Urinary bladder (tissue), 4 donors: ENCODE measurements around the gene TNS3. TPM values are rescaled to one million over a fixed set of nuclear protein-coding genes. Genes with fewer than 3 reads are reported as not detected.

Experiments used
- DNase-seq: peaks from one replicate; pipeline ENCODE4 v3.0.0-alpha.2; 2015; ENCODE audit errors: extremely low spot score
- H3K27ac ChIP-seq: one replicate; pipeline ENCODE4 v1.5.1; 2013; ENCODE audit warnings: low read depth, mild to moderate bottlenecking, moderate library complexity
- H3K36me3 ChIP-seq: one replicate; pipeline ENCODE4 v1.6.1; 2013; ENCODE audit warnings: mild to moderate bottlenecking, moderate library complexity; ENCODE audit not compliant: insufficient read depth
- H3K4me1 ChIP-seq: one replicate; pipeline ENCODE4 v1.6.1; 2013; ENCODE audit warnings: mild to moderate bottlenecking, moderate library complexity; ENCODE audit not compliant: insufficient read depth
- H3K4me3 ChIP-seq: one replicate; pipeline ENCODE4 v1.5.1; 2013; ENCODE audit warnings: low read depth, low read length
- WGBS: extraction: QIAGEN DNeasy Blood & Tissue Kit; methylation state at CpG from one replicate; pipeline ENCODE4 v1.1.7; 2013; 5-methylcytosine and 5-hydroxymethylcytosine counted together
- polyA plus RNA-seq: library from polyadenylated mRNA; stranded (reverse); fragments of 200-250 nt; gene quantifications from one replicate; pipeline ENCODE4 v1.2.3, GENCODE V29; 2013
- total RNA-seq: library from RNA; depleted of rRNA; stranded (reverse); fragments of >200 nt; gene quantifications from one replicate; pipeline ENCODE4 v1.2.3, GENCODE V29; 2014
- donor health status: healthy with polysubstance abuse.
- donor health status: healthy.

TNS3 gene
- total and polyA plus RNA-seq, 2 donors = 15.5 to 71.3 TPM

GRCh38 chr7:47427051-47427643 lies 154.8 kb downstream of the TNS3 start:
- WGBS = 77% methylated on average over 6 of the region's 6 CpGs
- Histone ChIP-seq H3K36me3 (no peaks in the 10 kb centered on the region), H3K4me3 (no peak overlapping the region), H3K27ac (no peak overlapping the region), H3K4me1 (no peaks in the 10 kb centered on the region)
- DNase-seq = no peak

- H3K4me3 ChIP-seq = no peak overlapping the region
- no peaks in the 10 kb centered on the region for H3K4me1 ChIP-seq
- DNase-seq = no peak
- no peak overlapping the region for H3K27ac ChIP-seq
- no peaks in the 10 kb centered on the region for H3K36me3 ChIP-seq
- WGBS = 89% methylated on average over 4 of the region's 4 CpGs
These were observed 157.4 kb downstream of the TNS3 start for GRCh38 chr7:47424523-47424922.

GRCh38 chr7:47423196-47423595 lies 158.7 kb downstream of the TNS3 start:
- WGBS = 91% methylated on average over 3 of the region's 3 CpGs
- H3K36me3 ChIP-seq = no peaks in the 10 kb centered on the region
- H3K4me3 ChIP-seq = no peak overlapping the region
- H3K4me1 ChIP-seq = no peaks in the 10 kb centered on the region
- H3K27ac ChIP-seq = no peak overlapping the region
- no peak for DNase-seq

- DNase-seq = no peak
- Histone ChIP-seq H3K36me3 (no peaks in the 10 kb centered on the region), H3K27ac (no peak overlapping the region), H3K4me1 (no peaks in the 10 kb centered on the region), H3K4me3 (no peak overlapping the region)
- 55% methylated on average over 3 of the region's 3 CpGs for WGBS
These were observed 159.3 kb downstream of the TNS3 start for GRCh38 chr7:47422611-47423010.

- Histone ChIP-seq H3K4me3 (no peak overlapping the region), H3K36me3 (no peaks in the 10 kb centered on the region), H3K4me1 (no peaks in the 10 kb centered on the region), H3K27ac (no peak overlapping the region)
- DNase-seq = no peak
- 94% methylated on average over 4 of the region's 4 CpGs for WGBS
These were observed 160.5 kb downstream of the TNS3 start for GRCh38 chr7:47421456-47421855.

- Histone ChIP-seq H3K4me1 (no peaks in the 10 kb centered on the region), H3K4me3 (no peak overlapping the region), H3K27ac (no peak overlapping the region), H3K36me3 (no peaks in the 10 kb centered on the region)
- WGBS = 97% methylated on average over 11 of the region's 11 CpGs
- DNase-seq = no peak
These were observed 161.7 kb downstream of the TNS3 start for GRCh38 chr7:47420122-47420780.

- WGBS = 95% methylated on average over 1 of the region's 1 CpG
- Histone ChIP-seq H3K4me1 (no peaks in the 10 kb centered on the region), H3K36me3 (no peaks in the 10 kb centered on the region), H3K4me3 (no peak overlapping the region), H3K27ac (no peak overlapping the region)
- DNase-seq = no peak
These were observed 162.4 kb downstream of the TNS3 start for GRCh38 chr7:47419471-47419870.

- Histone ChIP-seq H3K36me3 (no peaks in the 10 kb centered on the region), H3K27ac (no peak overlapping the region), H3K4me1 (no peaks in the 10 kb centered on the region), H3K4me3 (no peak overlapping the region)
- 62% methylated on average over 5 of the region's 5 CpGs for WGBS
- DNase-seq = no peak
These were observed 163.2 kb downstream of the TNS3 start for GRCh38 chr7:47418601-47419309.

GRCh38 chr7:47416492-47417480 lies 165.1 kb downstream of the TNS3 start:
- H3K4me3 ChIP-seq = no peak overlapping the region
- H3K27ac ChIP-seq = no peak overlapping the region
- no peaks in the 10 kb centered on the region for H3K4me1 ChIP-seq
- DNase-seq = no peak
- H3K36me3 ChIP-seq = no peaks in the 10 kb centered on the region
- WGBS = 90% methylated on average over 21 of the region's 21 CpGs

- H3K4me3 ChIP-seq = no peak overlapping the region
- H3K27ac ChIP-seq = no peak overlapping the region
- no peak for DNase-seq
- H3K4me1 ChIP-seq = no peaks in the 10 kb centered on the region
- H3K36me3 ChIP-seq = peaks cover 4% of the 10 kb centered on the region
- 97% methylated on average over 17 of the region's 17 CpGs for WGBS
These were observed 166.3 kb downstream of the TNS3 start for GRCh38 chr7:47415318-47416212.

GRCh38 chr7:47414342-47415317 lies 167.3 kb downstream of the TNS3 start:
- no peak for DNase-seq
- Histone ChIP-seq H3K4me1 (no peaks in the 10 kb centered on the region), H3K4me3 (no peak overlapping the region), H3K27ac (no peak overlapping the region), H3K36me3 (peaks cover 4% of the 10 kb centered on the region)
- 90% methylated on average over 17 of the region's 17 CpGs for WGBS
